NB4 (cell line): ENCODE measurements around the gene PERM1.

Source experiments
- POLR2A ChIP-seq: IDR thresholded peaks from 2 replicates; pipeline ENCODE4 v1.6.1; 2011; ENCODE audit warnings: mild to moderate bottlenecking; ENCODE audit not compliant: insufficient read length; ENCODE audit errors: extremely low read depth
- TF ChIP-seq, protein P1 (sequence below): IDR thresholded peaks from one replicate; pipeline ENCODE4 v1.5.1; 2012; ENCODE audit warnings: low read depth, low read length

GRCh38 chr1:1006305-1007159 is 24.6 kb upstream of the PERM1 start:
- TF ChIP-seq, protein P1, sequence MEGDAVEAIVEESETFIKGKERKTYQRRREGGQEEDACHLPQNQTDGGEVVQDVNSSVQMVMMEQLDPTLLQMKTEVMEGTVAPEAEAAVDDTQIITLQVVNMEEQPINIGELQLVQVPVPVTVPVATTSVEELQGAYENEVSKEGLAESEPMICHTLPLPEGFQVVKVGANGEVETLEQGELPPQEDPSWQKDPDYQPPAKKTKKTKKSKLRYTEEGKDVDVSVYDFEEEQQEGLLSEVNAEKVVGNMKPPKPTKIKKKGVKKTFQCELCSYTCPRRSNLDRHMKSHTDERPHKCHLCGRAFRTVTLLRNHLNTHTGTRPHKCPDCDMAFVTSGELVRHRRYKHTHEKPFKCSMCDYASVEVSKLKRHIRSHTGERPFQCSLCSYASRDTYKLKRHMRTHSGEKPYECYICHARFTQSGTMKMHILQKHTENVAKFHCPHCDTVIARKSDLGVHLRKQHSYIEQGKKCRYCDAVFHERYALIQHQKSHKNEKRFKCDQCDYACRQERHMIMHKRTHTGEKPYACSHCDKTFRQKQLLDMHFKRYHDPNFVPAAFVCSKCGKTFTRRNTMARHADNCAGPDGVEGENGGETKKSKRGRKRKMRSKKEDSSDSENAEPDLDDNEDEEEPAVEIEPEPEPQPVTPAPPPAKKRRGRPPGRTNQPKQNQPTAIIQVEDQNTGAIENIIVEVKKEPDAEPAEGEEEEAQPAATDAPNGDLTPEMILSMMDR, result no peak
- no peak for TF ChIP-seq POLR2A
